K562 (cell line): Measurements from ENCODE around the gene CYTH4. TPM values are rescaled to one million over a fixed set of nuclear protein-coding genes. Genes with fewer than 3 reads are reported as not detected.

Experiments used
- E2F1 ChIP-seq: sonication (generic); formaldehyde crosslinking; IDR thresholded peaks from 2 replicates; pipeline ENCODE4 v1.8.1; 2023; ENCODE audit warnings: mild to moderate bottlenecking, missing genetic modification reagents, moderate library complexity
- FOXA1 ChIP-seq: fragments of 450-650 bp; IDR thresholded peaks from 2 replicates; pipeline ENCODE4 v1.6.1; 2016; ENCODE audit warnings: mild to moderate bottlenecking, borderline replicate concordance
- HEY1 ChIP-seq: fragments of 250-450 bp; sonication (Bioruptor Pico); IDR thresholded peaks from 2 replicates; pipeline ENCODE4 v1.5.0; 2020; ENCODE audit warnings: mild to moderate bottlenecking, moderate library complexity, borderline replicate concordance
- IRF2 ChIP-seq: sonication (generic); formaldehyde crosslinking; IDR thresholded peaks from 2 replicates; pipeline ENCODE4 v1.8.1; 2022; ENCODE audit warnings: mild to moderate bottlenecking, missing genetic modification reagents
- L3MBTL2 ChIP-seq: fragments of 450-650 bp; IDR thresholded peaks from 2 replicates; pipeline ENCODE4 v1.6.1; 2016; ENCODE audit warnings: mild to moderate bottlenecking, moderate library complexity
- RFX1 ChIP-seq: fragments of 450-650 bp; IDR thresholded peaks from 2 replicates; pipeline ENCODE4 v1.6.1; 2016; ENCODE audit warnings: mild to moderate bottlenecking, moderate library complexity
- RFX7 ChIP-seq: fragments of 250-450 bp; sonication (Bioruptor Pico); IDR thresholded peaks from 2 replicates; pipeline ENCODE4 v1.5.1; 2021; ENCODE audit warnings: mild to moderate bottlenecking
- SMARCA5 ChIP-seq: fragments of 450-650 bp; IDR thresholded peaks from 2 replicates; pipeline ENCODE4 v1.6.1; 2016
- USF2 ChIP-seq: sonication (generic); formaldehyde crosslinking; IDR thresholded peaks from 2 replicates; pipeline ENCODE4 v1.5.0; 2020; ENCODE audit warnings: missing genetic modification reagents
- ZNF124 ChIP-seq: sonication (generic); formaldehyde crosslinking; IDR thresholded peaks from 2 replicates; pipeline ENCODE4 v1.8.1; 2022; ENCODE audit warnings: missing genetic modification reagents
- ZNF639 ChIP-seq, 2 experiments: fragments of 200-800 bp in 1 of 2; sonication (Bioruptor generic) in 1 of 2; sonication (generic) in 1 of 2; formaldehyde crosslinking in 1 of 2; IDR thresholded peaks in 1 of 2; conservative IDR thresholded peaks in 1 of 2; 2 replicates each; pipeline versions ENCODE4 v1.5.0 to v1.6.1; 2016 to 2020; ENCODE audit warnings: missing compliant biosample characterization in 1 of 2, missing genetic modification characterization in 1 of 2, missing genetic modification reagents in 1 of 2
- ZNF778 ChIP-seq: fragments of 450-650 bp; formaldehyde crosslinking; IDR thresholded peaks from 2 replicates; pipeline ENCODE4 v1.4.0; 2020; ENCODE audit warnings: mild to moderate bottlenecking, moderate library complexity
- polyA plus RNA-seq, 8 experiments: library from polyadenylated mRNA; depleted of rRNA in 4 of 8; stranded (reverse) in 5 of 8; unstranded in 3 of 8; fragments of >200 nt; fragmentation: Nextera tagmentation in 2 of 8; fragmentation: Illumina TruSeq in 1 of 8; extraction: Ambion mirVana in 2 of 8; extraction: Trizol in 1 of 8; gene quantifications; 2 replicates each; pipeline versions ENCODE4 v1.2.1 to v1.2.3, GENCODE V29; 2011 to 2014; ENCODE audit warnings: inconsistent platforms in 1 of 8, missing spikeins in 1 of 8
- total RNA-seq, 7 experiments: library from RNA; depleted of rRNA in 6 of 7; stranded (reverse); fragments of >200 nt in 6 of 7; fragmentation: Illumina TruSeq in 2 of 7; extraction: Trizol in 2 of 7; gene quantifications; 2 replicates each; pipeline versions ENCODE4 v1.2.1 to v1.2.3, GENCODE V29; 2011 to 2021; ENCODE audit warnings: low replicate concordance in 1 of 7
- TF ChIP-seq, protein P1 (sequence below): fragments of 450-650 bp; IDR thresholded peaks from 2 replicates; pipeline ENCODE4 v1.6.1; 2016; ENCODE audit warnings: low read depth
- TF ChIP-seq, protein P2 (sequence below), 2 experiments: IDR thresholded peaks; 2 replicates each; pipeline ENCODE4 v1.6.1; 2011; ENCODE audit warnings: borderline replicate concordance in 1 of 2, control low read depth in 1 of 2, low read depth in 1 of 2, low read length in 1 of 2, mild to moderate bottlenecking in 1 of 2, mixed read lengths in 1 of 2, moderate library complexity in 1 of 2; ENCODE audit not compliant: insufficient read depth in 1 of 2, insufficient read length in 1 of 2, poor library complexity in 1 of 2, severe bottlenecking in 1 of 2; ENCODE audit errors: extremely low read depth in 1 of 2

The CYTH4 gene
- total and polyA plus RNA-seq, 9 of the 15 experiments (the other 6 are each of a cell fraction or from before 2014, with no cell fraction given): 0.03 to 2.0 (median 0.61) TPM; not detected in 1

DNA sequence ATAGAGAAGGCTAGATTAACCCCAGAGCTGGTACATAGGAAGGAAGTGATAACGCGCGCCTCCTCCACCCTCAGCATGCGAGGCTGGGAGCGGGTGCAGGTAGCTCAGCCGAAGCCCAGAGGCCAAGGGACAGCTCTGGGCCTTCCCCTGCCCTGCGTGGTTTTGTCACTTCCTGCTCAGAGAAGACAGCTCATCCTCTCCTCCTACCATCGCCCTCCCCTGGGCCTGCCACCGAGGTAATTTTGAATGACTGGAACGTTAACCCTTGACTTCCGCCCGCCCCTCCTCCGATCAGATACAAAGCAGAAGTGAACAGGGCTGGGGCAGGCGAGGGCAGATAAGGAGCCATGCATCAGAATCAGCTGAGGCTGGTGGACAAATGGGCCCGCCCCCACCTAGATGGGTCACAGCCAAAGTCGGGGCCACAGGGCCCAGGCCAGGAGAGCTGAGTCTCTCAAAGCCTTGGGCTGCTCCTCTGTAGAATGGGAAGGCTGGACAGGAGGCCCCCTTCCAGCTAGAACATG, 39.9 kb upstream of the CYTH4 start (continued):
- TF ChIP-seq, protein P1, sequence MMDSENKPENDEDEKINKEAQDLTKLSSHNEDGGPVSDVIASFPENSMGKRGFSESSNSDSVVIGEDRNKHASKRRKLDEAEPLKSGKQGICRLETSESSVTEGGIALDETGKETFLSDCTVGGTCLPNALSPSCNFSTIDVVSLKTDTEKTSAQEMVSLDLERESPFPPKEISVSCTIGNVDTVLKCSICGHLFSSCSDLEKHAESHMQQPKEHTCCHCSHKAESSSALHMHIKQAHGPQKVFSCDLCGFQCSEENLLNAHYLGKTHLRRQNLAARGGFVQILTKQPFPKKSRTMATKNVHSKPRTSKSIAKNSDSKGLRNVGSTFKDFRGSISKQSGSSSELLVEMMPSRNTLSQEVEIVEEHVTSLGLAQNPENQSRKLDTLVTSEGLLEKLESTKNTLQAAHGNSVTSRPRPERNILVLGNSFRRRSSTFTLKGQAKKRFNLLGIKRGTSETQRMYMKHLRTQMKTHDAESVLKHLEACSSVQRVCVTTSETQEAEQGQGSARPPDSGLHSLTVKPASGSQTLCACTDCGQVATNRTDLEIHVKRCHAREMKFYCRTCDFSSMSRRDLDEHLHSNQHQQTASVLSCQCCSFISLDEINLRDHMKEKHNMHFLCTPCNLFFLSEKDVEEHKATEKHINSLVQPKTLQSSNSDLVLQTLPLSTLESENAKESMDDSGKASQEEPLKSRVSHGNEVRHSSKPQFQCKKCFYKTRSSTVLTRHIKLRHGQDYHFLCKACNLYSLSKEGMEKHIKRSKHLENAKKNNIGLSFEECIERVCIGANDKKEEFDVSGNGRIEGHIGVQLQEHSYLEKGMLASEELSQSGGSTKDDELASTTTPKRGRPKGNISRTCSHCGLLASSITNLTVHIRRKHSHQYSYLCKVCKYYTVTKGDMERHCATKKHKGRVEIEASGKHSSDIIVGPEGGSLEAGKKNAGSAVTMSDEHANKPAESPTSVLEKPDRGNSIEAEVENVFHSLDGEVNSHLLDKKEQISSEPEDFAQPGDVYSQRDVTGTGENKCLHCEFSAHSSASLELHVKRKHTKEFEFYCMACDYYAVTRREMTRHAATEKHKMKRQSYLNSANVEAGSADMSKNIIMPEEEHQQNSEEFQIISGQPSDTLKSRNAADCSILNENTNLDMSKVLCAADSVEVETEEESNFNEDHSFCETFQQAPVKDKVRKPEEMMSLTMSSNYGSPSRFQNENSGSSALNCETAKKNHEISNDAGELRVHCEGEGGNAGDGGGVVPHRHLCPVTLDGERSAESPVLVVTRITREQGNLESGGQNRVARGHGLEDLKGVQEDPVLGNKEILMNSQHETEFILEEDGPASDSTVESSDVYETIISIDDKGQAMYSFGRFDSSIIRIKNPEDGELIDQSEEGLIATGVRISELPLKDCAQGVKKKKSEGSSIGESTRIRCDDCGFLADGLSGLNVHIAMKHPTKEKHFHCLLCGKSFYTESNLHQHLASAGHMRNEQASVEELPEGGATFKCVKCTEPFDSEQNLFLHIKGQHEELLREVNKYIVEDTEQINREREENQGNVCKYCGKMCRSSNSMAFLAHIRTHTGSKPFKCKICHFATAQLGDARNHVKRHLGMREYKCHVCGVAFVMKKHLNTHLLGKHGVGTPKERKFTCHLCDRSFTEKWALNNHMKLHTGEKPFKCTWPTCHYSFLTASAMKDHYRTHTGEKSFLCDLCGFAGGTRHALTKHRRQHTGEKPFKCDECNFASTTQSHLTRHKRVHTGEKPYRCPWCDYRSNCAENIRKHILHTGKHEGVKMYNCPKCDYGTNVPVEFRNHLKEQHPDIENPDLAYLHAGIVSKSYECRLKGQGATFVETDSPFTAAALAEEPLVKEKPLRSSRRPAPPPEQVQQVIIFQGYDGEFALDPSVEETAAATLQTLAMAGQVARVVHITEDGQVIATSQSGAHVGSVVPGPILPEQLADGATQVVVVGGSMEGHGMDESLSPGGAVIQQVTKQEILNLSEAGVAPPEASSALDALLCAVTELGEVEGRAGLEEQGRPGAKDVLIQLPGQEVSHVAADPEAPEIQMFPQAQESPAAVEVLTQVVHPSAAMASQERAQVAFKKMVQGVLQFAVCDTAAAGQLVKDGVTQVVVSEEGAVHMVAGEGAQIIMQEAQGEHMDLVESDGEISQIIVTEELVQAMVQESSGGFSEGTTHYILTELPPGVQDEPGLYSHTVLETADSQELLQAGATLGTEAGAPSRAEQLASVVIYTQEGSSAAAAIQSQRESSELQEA: no peak
- TF ChIP-seq, protein P2, sequence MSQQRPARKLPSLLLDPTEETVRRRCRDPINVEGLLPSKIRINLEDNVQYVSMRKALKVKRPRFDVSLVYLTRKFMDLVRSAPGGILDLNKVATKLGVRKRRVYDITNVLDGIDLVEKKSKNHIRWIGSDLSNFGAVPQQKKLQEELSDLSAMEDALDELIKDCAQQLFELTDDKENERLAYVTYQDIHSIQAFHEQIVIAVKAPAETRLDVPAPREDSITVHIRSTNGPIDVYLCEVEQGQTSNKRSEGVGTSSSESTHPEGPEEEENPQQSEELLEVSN (IDR thresholded peaks at IDR 0.05; ENCODE audit: borderline replicate concordance in 1 of 2, extremely low read depth in 1 of 2, insufficient read depth in 1 of 2, insufficient read length in 1 of 2, low read depth in 1 of 2, low read length in 1 of 2, poor library complexity in 1 of 2, severe bottlenecking in 1 of 2): peak; percentile 52 to 57
- TF ChIP-seq E2F1 (CRISPR knock-in tag): no peak
- TF ChIP-seq HEY1 (CRISPR knock-in tag): no peak
- TF ChIP-seq RFX7 (CRISPR knock-in tag): no peak
- no peak for TF ChIP-seq RFX1
- TF ChIP-seq L3MBTL2: peak; percentile 79
- TF ChIP-seq SMARCA5: no peak
- TF ChIP-seq ZNF124: no peak
- no peak for TF ChIP-seq IRF2 (CRISPR knock-in tag)
- no peak for TF ChIP-seq FOXA1
- no peak for TF ChIP-seq USF2 (CRISPR knock-in tag)
- TF ChIP-seq ZNF639 (CRISPR knock-in tag; conservative IDR thresholded peaks at IDR 0.05 in 1 of 2, IDR thresholded peaks at IDR 0.05 in 1 of 2): no peak; a peak in 1 of 4 replicates
- TF ChIP-seq ZNF778: no peak
